Measurements from ENCODE around the gene ETS2.

DNA sequence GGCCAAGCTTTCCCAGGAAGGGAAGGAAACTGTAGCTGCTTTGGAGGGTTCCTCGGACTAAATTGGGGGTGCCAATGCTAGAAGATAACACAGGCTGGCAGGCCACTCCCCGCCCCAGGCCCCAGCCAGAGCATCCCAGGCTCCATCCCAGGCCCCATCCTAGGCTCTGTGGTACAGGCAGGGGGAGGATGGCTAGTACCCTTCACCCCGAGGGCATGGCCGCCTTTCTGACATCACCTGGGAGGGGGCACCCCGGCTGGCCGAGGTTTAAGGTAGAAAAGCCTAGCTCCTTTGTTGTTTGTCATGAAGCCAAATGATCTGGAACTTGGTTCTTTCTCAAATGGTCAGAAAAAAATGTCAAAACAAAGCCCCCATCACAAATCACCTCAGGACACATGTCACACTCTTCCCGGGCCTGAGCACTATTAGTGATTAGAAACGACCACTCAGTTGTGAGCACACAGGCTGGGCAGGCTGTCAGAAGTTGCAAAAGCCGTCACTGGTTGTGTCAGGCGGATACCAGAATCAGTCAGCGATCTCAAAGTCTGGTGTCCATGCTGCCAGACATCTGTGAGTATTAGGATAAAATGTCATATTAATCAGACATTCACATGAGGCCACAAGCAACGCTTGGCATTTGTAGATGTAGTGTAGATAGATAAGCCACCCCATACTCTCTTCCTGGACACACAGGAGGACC lies 31.0 kb upstream of the ETS2 start:
- TF ChIP-seq OSR1 (CRISPR knock-in tag; IDR thresholded peaks at IDR 0.05) (no peak), ZFP3 (CRISPR knock-in tag; IDR thresholded peaks at IDR 0.05) (no peak), RARB (CRISPR knock-in tag; IDR thresholded peaks at IDR 0.05) (no peak), CSDC2 (CRISPR knock-in tag; IDR thresholded peaks at IDR 0.05) (no peak)
- TF ChIP-seq, protein P1, sequence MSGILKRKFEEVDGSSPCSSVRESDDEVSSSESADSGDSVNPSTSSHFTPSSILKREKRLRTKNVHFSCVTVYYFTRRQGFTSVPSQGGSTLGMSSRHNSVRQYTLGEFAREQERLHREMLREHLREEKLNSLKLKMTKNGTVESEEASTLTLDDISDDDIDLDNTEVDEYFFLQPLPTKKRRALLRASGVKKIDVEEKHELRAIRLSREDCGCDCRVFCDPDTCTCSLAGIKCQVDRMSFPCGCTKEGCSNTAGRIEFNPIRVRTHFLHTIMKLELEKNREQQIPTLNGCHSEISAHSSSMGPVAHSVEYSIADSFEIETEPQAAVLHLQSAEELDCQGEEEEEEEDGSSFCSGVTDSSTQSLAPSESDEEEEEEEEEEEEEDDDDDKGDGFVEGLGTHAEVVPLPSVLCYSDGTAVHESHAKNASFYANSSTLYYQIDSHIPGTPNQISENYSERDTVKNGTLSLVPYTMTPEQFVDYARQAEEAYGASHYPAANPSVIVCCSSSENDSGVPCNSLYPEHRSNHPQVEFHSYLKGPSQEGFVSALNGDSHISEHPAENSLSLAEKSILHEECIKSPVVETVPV (CRISPR knock-in tag; IDR thresholded peaks at IDR 0.05) = no peak

All from SK-N-SH treated with all-trans-retinoic acid at 6 μM for 48 hours (cell line).